Mucosa of descending colon (tissue), 3 donors: ENCODE results near the gene PHEX. TPM values are rescaled to one million over a fixed set of nuclear protein-coding genes. Genes with fewer than 3 reads are reported as not detected.

Experiments used
- ATAC-seq: fragments of 200-7000 bp; cut with Tn5 transposase; one replicate; pipeline ENCODE4 v1.9.1; 2020; ENCODE audit warnings: mild to moderate bottlenecking, moderate library complexity
- DNase-seq, 3 donors: peaks; one replicate each; pipeline ENCODE4 v3.0.0-alpha.2; 2020
- H3K36me3 ChIP-seq: fragments of 200-600 bp; one replicate; pipeline ENCODE4 v1.8.0; 2021; ENCODE audit warnings: low read depth, mild to moderate bottlenecking
- H3K4me1 ChIP-seq: fragments of 200-600 bp; one replicate; pipeline ENCODE4 v1.8.0; 2021; ENCODE audit warnings: low read depth, mild to moderate bottlenecking
- H3K4me3 ChIP-seq: fragments of 200-600 bp; one replicate; pipeline ENCODE4 v1.8.0; 2021; ENCODE audit warnings: mild to moderate bottlenecking
- H3K9me3 ChIP-seq: fragments of 200-600 bp; one replicate; pipeline ENCODE4 v1.8.0; 2021; ENCODE audit warnings: mild to moderate bottlenecking
- CTCF ChIP-seq: fragments of 200-600 bp; IDR thresholded peaks from one replicate; pipeline ENCODE4 v1.8.0; 2022; ENCODE audit warnings: antibody characterized with exemption, mild to moderate bottlenecking
- intact Hi-C, 2 donors: fragments of 100-400 bp; cut with DNase I in 1 of 2; cut with micrococcal nuclease in 1 of 2; formaldehyde crosslinking; loops; one replicate each; pipeline versions ENCODE4 v1.11.0 to v1.11.1; 2022; cut with DNase I, micrococcal nuclease
- total RNA-seq, 3 donors: library from RNA; stranded (reverse); fragmentation: NEBNext Ultra II Directional in 2 of 3; extraction: Animal tissue kit (Norgen Biotek cat#: 25700) in 2 of 3; gene quantifications; one replicate each; pipeline versions ENCODE4 v1.2.1 to v1.2.4, GENCODE V29; 2021 to 2023
- donor health status: DM: no; HTN: no; CAD: no; lungs with moderate emphysema.
- donor health status: DM: no; HTN: no; CAD: no.
- donor health status: DM: no; HTN: yes; CAD: no.

PHEX gene
- total RNA-seq, 3 donors from 2014 or later = 0.19 TPM; not detected in 1

- peak; percentile 21 for ATAC-seq
- Histone ChIP-seq H3K9me3 (no peaks in the 10 kb centered on the region), H3K4me1 (no peaks in the 10 kb centered on the region), H3K36me3 (no peaks in the 10 kb centered on the region), H3K4me3 (no peak overlapping the region)
- TF ChIP-seq CTCF = no peak
- intact Hi-C loops = no loop called here
- peak in 1 of 3 donors; percentile 5 for DNase-seq
These were observed 16.9 kb upstream of the PHEX start for GRCh38 chrX:22015139-22015750.

GRCh38 chrX:22021751-22022324 is 10.3 kb upstream of the PHEX start:
- ATAC-seq = no peak
- intact Hi-C loops = no loop called here
- no peak overlapping the region for H3K4me3 ChIP-seq
- no peak for DNase-seq
- H3K9me3 ChIP-seq = no peaks in the 10 kb centered on the region
- H3K36me3 ChIP-seq = no peaks in the 10 kb centered on the region
- no peaks in the 10 kb centered on the region for H3K4me1 ChIP-seq
- no peak for TF ChIP-seq CTCF

- no peaks in the 10 kb centered on the region for H3K4me1 ChIP-seq
- H3K9me3 ChIP-seq = no peaks in the 10 kb centered on the region
- H3K4me3 ChIP-seq = no peak overlapping the region
- no peak for DNase-seq
- ATAC-seq = no peak
- no peaks in the 10 kb centered on the region for H3K36me3 ChIP-seq
- no peak for TF ChIP-seq CTCF
- intact Hi-C loops = no loop called here
These were observed 7.5 kb upstream of the PHEX start for GRCh38 chrX:22024577-22024976.

DNA sequence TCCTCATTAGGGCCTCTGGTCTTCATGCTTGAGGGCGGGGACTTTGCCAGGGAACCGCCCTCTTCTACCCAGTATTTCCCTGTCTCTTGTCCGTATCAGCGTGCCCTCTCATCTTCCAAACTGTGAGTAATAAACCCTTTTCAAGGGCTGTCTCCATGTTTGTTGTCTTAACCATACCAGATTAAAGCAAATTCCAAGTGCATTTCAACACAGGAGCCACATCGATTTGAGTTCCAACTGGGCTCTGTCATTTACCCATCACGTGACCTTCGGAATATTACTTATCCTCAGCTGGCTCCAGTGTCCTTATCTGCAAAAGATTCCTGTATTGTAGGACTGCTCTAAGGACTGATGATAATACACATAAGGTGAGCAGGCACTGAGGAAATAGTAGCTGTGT is 6.4 kb upstream of the PHEX start:
- Histone ChIP-seq H3K36me3 (no peaks in the 10 kb centered on the region), H3K4me3 (no peak overlapping the region), H3K4me1 (no peaks in the 10 kb centered on the region), H3K9me3 (no peaks in the 10 kb centered on the region)
- DNase-seq = no peak
- intact Hi-C loops = no loop called here
- no peak for TF ChIP-seq CTCF
- ATAC-seq = no peak

DNA sequence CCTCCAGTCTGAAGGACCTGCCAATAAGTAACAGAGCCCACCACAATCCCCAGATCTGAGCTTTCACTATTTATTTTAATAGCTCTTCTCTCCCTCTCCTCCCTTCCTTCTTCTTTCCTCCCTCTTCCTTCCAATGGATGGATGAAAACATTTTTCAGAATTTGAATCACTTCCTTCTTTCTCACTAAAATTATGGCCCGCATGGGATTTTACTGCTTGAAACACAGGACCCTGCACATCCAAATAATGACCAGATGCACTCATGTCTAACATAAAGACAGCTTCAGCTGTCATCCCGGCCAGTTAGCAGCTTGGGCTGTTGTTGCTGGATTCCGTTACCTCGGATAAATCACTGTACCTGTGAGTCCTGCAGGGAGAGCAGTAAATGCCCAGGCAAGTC is 5.4 kb upstream of the PHEX start:
- ATAC-seq (no peak), DNase-seq (no peak)
- no peak overlapping the region for H3K4me3 ChIP-seq
- H3K4me1 ChIP-seq = no peaks in the 10 kb centered on the region
- TF ChIP-seq CTCF = no peak
- H3K9me3 ChIP-seq = no peaks in the 10 kb centered on the region
- intact Hi-C loops = no loop called here
- no peaks in the 10 kb centered on the region for H3K36me3 ChIP-seq
